HG03469 (cell line): ENCODE data around the gene KLHL3.

ENCODE experiments used
- ATAC-seq: cut with Tn5 transposase; IDR thresholded peaks from one replicate; pipeline ENCODE4 v1.9.1; 2021; ENCODE audit warnings: mild to moderate bottlenecking, moderate library complexity, moderate number of reproducible peaks; ENCODE audit not compliant: unreplicated experiment

KLHL3 gene

DNA sequence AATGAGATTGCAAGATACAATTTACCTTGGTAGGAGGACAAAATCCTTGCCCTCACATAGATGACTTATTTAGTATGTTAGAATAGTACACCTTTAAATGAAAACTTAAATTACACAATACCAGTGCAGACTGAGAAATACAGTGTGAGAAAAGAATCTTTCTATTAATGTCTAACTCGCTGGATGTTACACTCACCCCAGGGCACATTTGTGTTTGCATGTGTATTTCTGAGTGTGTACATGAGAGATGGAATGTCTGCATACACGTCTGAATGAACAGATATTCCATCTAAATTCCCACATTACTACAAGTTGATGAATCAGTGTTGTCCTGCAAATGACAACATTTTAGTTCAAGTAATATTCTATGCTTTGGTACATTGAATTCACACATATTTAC is 99.8 kb downstream of the KLHL3 start:
- no peak for ATAC-seq

DNA sequence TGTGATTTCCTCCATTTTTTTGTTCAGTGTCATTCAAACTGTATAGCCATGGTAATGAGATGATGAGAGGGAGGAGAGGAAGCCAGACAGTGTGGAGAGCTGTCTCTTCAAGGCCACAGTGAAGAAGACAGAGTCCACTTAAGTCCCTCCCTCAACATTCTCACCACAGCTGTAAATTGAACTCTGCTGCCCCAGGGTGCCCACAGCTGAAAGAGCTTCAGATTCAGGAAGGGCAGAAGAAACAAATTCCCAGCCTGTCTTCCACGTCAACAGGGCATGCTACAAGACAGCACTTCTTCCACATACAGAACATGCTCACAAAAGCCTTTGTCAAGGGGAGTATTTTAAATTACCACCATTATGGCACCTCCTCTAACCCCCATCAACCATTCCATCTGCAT is 100.4 kb downstream of the KLHL3 start:
- no peak for ATAC-seq

GRCh38 chr5:137633896-137634295 is 102.0 kb downstream of the KLHL3 start:
- no peak for ATAC-seq

- ATAC-seq = no peak
These were observed 103.2 kb downstream of the KLHL3 start for GRCh38 chr5:137632716-137633115.

DNA sequence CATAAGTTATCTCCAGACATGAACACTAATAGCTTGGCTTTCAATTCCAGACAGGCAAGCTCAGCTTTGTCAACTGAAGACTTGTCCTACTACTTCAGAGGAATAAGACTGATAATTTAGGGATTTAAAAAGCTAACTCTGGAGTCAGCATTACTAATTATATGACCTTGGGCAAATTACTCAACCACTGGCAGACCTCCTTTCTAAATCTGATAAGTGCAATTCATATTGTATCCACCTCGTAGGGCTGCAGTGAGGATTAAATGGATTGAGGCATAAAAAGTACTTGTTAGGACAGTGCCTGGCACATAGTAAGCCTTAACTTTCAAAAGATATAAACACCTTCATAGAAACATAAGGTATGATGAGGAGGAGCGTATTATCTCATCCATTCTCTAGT is 104.4 kb downstream of the KLHL3 start:
- ATAC-seq = no peak

GRCh38 chr5:137630972-137631370 is 104.9 kb downstream of the KLHL3 start:
- no peak for ATAC-seq

DNA sequence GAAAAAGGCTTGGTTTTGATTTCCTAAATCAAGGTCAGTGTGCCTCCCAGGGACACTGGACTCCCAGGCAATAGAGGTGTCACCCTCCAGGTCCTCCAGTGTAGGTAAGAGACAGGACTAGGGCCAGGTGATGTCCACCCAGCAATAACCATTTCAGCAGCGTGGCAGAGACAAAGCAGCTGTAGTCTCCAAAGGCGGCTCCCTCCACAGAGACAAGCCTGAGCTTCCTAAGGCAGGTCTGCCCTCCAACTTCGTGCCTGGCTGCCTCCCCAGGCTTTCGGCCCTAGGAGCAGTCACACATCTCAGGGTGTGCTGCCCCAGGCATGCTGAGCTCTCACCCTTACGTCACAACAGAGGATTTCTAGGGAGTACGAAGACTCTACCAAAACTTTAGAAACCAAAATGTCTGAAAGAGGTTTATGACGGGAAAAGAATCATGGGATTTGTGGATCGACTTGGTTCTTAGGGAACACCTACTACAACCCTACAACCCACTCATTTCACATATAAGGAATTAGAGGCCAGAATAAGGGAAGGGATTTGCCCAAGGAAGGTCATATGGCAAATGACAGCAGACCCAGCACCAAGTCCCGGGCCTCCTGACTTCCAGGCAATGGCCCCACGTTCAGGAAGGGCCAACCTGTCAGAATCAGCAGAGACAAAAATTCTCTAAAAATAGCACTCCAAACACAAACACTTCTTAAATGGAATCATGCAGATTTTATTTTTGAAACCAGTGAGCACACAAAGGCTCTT is 105.5 kb downstream of the KLHL3 start:
- no peak for ATAC-seq

GRCh38 chr5:137629646-137630045 is 106.2 kb downstream of the KLHL3 start:
- ATAC-seq = no peak

- no peak for ATAC-seq
These were observed 108.2 kb downstream of the KLHL3 start for GRCh38 chr5:137627706-137628105.

DNA sequence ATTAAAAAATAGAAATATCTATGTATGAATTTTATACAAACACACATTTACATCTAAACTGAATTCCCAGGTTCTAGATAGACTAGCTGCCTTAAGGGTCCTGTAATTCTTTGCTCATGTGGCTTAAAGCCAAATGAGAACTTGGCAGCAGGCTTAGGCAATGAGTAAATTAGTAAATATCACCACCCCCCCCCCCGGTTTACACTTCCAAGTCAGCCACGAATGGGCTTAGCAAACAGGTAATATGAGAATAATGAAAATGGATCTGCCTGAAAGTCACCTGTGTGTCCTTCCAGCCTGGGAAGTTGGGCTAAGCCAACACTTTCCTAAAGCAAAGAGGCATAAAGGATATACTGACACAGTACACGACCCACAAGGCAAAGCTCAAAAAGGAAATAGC is 108.6 kb downstream of the KLHL3 start:
- ATAC-seq = no peak

GRCh38 chr5:137624786-137625349 is 111.0 kb downstream of the KLHL3 start:
- ATAC-seq = no peak

GRCh38 chr5:137622850-137623249 is 113.0 kb downstream of the KLHL3 start:
- ATAC-seq = peak; percentile 49

DNA sequence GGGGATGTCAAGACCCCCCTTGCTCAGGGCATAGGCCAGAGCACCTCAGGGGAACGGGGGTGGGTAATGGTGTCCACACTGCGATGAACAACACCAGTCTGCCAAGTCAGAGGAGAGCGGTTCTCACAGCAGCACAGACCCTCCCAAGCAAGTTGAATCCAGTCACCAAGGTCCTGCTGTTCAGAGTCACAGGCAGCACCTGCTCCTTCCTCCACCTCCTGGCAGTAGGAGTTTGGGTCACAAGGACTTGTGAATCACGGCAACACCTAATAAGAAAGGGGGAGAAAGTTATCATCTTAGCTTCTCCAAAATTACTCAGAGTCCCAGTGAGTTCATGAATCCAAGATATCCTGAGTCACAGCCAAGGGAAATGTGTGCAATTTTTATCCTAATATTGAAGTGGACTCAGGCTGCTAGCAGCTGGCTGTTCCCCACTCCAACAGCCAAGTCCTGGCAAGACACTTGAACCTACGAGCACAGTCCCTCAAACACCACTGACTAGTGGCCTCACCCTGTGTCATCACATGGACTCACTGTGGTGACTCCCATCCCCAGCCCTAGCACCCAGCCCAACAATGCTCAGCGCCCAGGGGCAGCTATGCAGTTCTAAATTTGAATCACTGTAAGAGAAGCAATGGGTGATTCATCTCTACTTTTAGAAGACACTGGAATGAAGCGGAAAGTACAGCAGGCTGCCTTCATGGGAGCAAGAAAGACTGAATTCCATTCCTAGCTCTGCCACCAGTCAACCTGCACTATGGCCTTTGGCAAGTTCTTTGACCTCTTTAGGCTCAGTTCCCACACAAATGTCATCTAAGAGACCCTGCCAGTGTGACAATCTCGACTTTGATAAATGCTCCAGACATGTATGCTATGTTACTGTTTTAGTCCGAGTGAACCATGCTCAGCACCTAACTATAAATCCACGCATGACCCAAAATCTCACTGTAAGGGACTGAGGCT is 113.7 kb downstream of the KLHL3 start:
- ATAC-seq = no peak

DNA sequence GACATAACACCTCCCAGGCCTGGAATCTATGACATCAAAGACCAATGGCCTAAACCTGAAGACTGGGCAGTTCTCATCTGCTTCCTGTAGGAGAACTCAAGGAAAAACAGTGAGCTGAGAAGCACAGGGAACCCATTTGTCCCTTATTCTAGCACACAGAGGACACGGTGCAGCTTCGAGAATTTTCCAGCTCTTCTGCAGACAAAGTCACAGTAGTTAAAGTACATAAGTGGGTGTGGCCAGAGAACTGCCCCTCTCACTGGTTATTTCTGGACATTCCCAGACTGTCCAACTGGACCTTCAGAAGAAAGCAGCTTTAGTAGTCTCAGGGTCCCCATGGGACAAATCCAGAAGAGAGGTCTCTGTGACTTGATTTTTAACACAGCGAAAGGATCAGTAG is 114.6 kb downstream of the KLHL3 start:
- no peak for ATAC-seq

DNA sequence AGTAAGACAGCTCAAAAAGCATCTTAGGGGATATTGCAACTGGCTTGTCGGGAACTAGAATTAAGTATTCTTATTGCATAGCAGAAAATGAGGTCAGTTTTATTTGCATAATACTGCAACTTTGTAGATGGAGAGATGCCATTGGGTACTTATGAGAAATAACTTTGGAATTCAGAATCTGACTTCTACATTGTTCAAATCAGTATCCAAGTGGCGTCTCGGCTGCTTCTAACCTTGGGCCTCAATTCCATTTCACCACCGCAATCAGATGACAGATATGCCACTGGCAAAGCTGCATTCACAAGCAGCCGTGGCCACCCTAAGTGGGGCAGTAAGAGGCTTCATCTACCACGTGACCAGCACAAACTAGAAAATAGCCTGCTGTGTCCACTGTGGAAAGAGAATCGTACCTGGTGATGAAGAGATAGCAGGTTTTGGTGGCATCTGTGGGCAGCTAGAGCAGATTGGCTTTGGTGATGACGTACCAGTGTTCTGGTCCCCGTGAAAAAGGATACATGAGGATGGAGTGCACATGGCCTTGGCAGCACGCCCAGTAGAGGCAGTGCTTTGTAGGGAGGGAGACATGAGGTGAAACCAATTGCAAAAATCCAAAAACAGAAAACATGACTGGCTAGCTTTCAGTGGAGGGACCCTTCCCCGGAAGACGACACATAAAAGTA is 116.6 kb downstream of the KLHL3 start:
- ATAC-seq = no peak

GRCh38 chr5:137618476-137618875 is 117.4 kb downstream of the KLHL3 start:
- ATAC-seq = no peak

- no peak for ATAC-seq
These were observed 118.2 kb downstream of the KLHL3 start for GRCh38 chr5:137617528-137618205.

- ATAC-seq = no peak
These were observed 119.8 kb downstream of the KLHL3 start for GRCh38 chr5:137616046-137616445.

DNA sequence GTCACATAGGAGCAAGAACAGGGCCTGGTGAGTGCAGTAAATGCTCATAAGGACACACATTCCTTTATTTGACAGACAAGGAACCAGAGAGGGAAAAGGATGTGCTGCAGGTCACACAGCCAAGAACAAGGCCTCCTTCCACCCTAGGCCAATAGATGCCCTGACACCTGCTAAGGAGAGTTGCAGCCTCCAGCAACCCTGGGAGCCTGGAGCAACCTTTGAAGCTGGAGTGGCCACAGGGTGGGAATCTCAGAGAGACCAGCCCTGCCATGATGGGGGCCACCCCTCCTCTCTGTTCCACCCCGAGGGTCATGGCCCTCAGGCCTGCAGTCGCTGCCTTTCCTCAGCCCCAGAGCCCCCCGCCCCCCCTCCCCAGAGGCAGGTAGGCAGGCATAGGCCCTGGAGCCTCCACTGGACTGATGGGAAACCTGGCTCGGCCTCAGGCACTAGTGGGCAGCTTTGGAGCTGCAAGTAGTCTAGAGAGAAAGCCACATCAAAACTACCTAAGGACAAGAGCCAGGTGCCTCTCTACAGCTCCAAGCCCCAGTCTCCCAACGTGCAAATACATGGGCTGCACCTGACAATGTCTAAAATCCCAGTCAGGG is 120.6 kb downstream of the KLHL3 start:
- no peak for ATAC-seq
